ENCODE measurements around the gene DEFB131A.
"Not testable (repeated sequence)": the region's sequence is repeated elsewhere in the genome, so short reads cannot be mapped to it uniquely, and the experiment has no call there.

DEFB131A gene, protein sequence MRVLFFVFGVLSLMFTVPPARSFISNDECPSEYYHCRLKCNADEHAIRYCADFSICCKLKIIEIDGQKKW

DNA sequence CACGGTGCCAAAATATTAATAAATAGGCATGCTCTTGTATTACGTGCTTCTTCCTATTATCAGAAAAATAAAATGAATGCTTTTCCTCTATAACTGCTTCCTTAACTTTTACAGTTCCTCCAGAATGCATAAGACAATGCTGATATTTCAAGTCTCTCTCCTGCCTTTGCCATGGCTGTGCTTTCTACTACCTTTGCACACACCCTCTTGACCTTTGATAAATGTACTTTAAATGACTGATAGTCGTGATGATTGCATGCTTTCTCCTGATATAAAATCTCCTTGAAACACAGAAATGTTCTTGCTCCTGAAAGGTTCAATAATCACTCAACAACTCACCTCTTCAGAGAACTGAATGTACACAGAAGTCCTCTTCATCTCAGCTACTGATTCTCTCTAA lies at the start of gene DEFB131A:
Gene DEFB131A, plus strand, starts transcription at position 301 of the 400 bp plus-strand sequence. CDS start 120 bp downstream, outside the sequence.
- DNase-seq = not testable (repeated sequence)

DNA sequence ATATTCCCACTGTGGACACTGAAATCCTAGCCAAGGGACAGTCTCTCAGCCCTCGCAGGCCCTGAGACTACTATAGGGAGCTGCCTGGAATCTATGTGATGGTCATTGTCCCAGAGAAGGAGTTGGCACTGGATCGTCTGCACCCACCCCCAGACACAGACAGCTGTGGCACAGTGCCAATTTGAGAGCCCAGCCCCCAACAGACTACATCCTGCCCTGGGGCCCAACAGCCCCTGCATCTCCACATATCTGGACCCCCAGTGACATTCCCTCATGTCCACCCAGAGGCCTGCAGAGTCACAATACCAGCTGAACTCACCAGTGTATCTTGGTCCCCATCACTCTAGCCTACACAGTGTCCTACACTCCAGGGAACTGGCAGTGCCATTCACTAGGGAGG lies 38.4 kb upstream of the DEFB131A start:
- DNase-seq = not testable (repeated sequence)

DNA sequence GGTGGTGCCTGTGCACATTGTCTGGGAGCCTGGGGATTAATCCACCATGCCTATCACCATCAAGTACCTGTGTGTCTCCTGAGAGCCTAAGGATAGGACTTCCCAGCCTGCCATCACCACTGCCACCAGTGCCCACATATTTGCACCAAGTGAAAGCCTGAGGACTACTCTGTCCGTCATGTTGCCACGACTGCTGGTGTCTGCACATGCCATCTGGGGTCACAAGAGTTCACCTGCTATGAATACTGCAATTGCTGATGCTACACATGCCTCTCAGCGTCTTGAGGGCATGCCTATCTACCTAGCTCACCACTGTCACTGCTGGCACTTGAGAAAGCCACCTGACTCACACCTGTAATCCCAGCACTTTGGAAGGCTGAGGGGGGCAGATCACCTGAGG lies 37.7 kb upstream of the DEFB131A start:
- DNase-seq = not testable (repeated sequence)

DNA sequence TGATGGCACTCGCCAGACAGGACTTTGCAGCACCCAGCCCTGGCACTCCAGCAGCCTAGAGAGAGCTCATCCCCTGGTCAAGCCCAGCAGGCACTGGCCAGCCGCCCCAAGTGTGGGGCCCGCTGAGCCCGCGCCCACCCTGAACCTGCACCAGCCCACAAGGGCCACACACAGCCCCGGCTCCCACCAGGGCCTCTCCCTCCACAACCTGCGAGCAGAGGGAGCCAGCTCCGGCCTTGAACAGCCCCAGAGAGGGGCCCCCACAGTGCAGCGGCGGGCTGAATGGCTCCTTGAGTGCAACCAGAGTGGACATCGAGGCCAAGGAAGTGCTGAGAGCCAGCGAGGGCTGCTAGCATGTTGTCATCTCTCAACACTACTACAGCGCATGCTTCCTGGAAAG lies 34.4 kb upstream of the DEFB131A start:
- no peak for DNase-seq

DNA sequence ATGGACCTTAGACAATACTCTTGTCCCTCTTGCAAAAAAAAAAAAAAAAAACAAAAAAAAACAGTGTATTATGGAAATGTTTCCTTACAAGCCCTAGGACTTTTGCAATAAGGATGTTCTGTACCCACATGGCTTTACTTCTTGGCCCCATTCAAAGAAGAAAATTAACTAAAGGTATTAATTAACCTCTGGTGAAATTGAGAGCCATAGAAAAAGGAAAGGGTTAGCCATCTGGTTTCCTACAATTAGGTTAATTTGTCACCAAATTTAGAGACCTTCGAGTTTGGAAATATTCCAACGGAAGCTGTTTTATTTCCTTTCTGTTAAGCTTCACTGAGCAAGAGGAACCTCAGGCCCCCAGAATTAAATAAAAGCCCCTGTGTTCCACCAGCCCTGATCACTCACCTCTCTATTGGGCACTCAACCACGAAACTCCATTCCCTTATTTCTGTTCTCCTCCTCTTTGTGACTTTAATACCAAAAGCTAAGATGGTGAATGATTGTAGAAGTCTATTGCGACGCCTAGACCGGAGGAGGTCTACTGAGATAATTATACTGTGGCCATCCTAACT lies 22.2 kb upstream of the DEFB131A start:
- not testable (repeated sequence) for DNase-seq

GRCh38 chr4:9425916-9426315 lies 18.3 kb upstream of the DEFB131A start:
- not testable (repeated sequence) for DNase-seq

DNA sequence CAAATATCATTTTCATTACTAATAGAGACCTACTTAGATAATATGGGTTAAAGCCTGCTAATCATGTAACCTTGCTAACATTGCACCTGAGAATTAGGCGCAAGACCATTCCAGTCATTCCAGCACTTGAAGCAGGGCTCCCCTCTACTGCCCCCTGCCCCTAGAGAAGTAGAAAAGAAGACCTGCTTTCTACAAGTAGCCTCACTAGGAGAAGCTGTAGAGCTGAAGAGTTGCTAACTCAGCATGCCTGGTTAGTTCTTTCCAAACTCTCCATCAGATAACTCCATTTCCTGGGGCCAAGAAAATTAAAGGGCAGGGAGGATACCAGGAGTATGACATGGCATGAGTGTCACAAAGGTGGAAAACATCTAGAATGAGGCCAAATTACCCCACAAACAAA lies 14.2 kb upstream of the DEFB131A start:
- not testable (repeated sequence) for DNase-seq

DNA sequence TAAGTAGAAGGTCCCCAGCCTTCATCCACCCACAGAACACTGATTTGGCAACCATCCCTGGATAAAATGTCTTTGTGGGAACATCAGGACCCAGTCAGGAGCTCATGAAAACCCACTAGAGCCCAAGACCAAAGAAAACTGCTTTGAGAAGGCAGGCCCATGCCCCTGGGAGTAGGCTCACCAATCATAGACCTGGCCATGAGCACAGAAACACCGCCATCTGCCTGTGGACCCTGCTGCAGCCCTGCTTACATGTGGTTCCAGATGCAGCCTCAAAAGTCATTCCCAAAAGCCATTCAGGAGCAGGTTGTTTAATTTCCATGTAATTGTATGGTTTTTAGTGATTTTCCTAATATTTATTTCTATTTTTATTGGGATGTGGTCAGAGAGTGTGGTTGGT lies 10.9 kb upstream of the DEFB131A start:
- DNase-seq = not testable (repeated sequence)

- not testable (repeated sequence) for DNase-seq
Measured at GRCh38 chr4:9436728-9437127, 7.5 kb upstream of the DEFB131A start.

GRCh38 chr4:9442355-9442754 lies 1.9 kb upstream of the DEFB131A start:
- DNase-seq = not testable (repeated sequence)

DNA sequence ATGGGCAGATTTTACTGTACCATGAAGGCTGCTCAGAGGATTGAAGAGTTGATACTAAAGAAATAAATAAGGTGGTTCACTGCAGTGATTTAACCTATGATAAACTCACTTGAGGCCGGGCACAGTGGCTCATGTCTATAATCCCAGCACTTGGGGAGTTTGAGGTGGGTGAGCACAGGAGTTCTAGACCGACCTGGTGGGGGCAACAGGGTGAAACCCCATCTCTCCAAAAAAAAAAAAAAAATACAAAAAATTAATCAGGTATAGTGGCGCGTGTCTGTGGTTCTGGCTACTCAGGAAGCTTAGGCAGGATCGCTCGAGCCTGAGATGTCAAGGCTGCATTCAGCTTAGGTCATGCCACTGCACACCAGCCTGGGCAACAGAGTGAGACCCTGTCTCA lies 467 bp downstream of the DEFB131A start:
- not testable (repeated sequence) for DNase-seq

GRCh38 chr4:9452251-9452650 lies 8.0 kb downstream of the DEFB131A start:
- DNase-seq = not testable (repeated sequence)

DNA sequence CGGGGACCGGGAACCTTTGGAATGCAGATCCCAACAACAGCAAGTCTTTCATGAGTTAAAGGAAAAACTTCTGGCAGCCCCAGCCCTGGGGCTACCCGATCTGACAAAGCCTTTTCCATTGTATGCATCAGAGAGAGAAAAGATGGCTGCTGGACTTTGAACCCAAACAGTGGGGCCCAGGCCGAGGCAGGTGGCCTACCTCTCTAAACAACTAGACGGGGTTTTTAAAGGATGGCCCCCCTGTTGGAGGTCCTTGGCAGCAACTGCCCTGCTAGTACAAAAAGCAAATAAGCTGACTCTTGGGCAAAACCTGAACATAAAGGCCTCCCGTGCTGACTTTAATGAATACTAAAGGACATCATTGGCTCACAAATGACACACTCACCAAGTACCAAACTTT lies 10.1 kb downstream of the DEFB131A start:
- DNase-seq = not testable (repeated sequence)

DNA sequence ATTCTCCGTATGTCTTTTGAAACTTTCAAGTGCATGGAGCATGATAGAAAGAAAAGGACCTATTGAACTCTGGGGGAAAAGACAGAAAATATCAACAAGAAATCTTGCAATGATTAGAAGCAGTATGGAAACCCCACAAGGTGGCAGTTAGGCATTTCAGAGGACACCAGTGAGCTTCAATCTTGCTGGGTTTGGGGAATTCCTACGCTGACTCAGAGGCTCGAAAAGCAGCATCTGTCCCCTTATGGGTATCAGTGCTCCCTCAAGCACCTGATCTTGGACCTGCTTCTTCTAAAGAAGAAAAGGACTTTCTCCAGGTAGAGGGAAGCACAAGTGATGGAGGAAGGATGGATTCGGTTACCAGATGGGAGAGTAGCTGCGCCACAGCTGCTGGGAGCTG lies 10.8 kb downstream of the DEFB131A start:
- not testable (repeated sequence) for DNase-seq

GRCh38 chr4:9479466-9479865 lies 35.3 kb downstream of the DEFB131A start:
- not testable (repeated sequence) for DNase-seq

DNA sequence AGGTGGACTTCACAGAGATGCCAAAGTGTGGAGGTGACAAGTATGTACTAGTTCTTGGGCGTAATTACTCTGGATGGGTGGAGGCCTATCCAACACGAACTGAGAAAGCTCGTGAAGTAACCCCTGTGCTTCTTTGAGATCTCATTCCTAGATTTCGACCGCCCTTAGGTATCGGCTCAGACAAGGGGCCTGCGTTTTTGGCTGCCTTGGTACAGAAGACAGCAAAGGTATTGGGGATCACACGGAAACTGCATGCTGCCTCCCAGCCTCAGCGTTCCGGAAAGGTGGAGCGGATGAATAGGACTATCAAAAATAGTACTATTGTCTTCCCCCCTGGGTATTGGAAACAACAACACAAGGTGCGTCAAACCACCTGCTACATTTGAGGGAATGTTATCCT lies 35.9 kb downstream of the DEFB131A start:
- DNase-seq = not testable (repeated sequence)

- not testable (repeated sequence) for DNase-seq
Measured at GRCh38 chr4:9482871-9483270, 38.7 kb downstream of the DEFB131A start.

GRCh38 chr4:9483682-9484081 lies 39.5 kb downstream of the DEFB131A start:
- DNase-seq = not testable (repeated sequence)

GRCh38 chr4:9486880-9487279 lies 42.7 kb downstream of the DEFB131A start:
- DNase-seq = not testable (repeated sequence)

DNA sequence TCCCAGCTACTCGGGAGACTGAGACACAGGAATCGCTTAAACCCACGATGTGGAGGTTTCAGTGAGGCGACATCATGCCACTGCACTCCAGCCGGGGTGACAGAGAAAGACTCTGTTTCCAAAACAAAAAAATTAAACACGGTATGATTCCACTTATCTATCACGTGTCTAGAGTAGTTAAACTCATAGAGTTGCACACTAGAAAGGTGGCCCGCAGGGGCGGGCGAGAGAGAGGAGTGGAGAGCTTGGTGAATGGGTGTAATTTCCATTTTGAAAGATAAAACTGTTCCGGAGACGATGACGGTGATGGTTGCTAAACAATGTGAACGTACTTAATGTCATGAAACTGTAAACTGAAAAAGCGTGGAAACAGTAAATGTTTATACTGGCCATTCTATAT lies 44.6 kb downstream of the DEFB131A start:
- not testable (repeated sequence) for DNase-seq

DNA sequence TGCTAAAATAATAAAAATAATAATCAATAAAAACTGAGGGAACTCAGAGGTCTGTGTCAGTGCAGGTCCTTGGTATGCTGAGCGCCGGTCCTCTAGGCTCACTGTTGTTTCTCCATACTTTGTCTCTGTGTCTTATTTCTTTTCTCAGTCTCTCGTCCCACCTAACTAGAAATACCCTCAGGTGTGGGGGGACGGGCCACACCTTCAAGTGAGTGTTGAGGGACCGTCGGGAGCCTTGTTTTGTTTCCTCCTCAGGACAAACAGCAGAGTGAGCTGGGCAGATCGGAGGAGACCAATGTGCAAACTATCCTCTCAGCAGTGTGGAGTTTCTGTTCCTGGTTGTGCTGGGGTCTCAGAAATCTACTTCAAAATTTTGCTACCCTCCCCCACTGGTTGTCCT lies 46.3 kb downstream of the DEFB131A start:
- DNase-seq = not testable (repeated sequence)

DNA sequence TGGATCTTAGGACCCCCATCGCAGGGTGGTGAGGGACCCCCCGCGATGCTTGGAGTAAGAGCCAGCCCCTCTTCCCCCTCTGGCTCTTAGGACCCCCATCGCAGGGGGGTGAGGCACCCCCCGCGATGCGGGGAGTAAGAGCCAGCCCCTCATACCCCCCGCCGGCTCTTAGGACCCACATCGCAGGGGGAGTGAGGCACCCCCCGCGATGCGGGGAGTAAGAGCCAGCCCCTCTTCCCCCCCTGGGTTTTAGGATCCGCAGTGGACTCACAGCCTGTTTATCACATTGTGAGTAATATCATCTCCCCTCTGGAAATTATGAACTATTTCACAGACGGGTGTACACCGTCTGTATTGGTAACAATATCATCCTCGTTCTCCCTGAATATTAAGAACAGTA lies 46.8 kb downstream of the DEFB131A start:
- not testable (repeated sequence) for DNase-seq

- not testable (repeated sequence) for DNase-seq
Measured at GRCh38 chr4:9493589-9493988, 49.4 kb downstream of the DEFB131A start.

- not testable (repeated sequence) for DNase-seq
Measured at GRCh38 chr4:9494256-9495035, 50.2 kb downstream of the DEFB131A start.

Data from bone marrow (tissue), 2 donors.